Measurements from ENCODE around the gene GLTP.
"Not testable (repeated sequence)": the region's sequence is repeated elsewhere in the genome, so short reads cannot be mapped to it uniquely, and the experiment has no call there.

The GLTP gene, protein sequence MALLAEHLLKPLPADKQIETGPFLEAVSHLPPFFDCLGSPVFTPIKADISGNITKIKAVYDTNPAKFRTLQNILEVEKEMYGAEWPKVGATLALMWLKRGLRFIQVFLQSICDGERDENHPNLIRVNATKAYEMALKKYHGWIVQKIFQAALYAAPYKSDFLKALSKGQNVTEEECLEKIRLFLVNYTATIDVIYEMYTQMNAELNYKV
- total RNA-seq: 35.7 to 57.3 (median 48.5) reads per million in 17 experiments

DNA sequence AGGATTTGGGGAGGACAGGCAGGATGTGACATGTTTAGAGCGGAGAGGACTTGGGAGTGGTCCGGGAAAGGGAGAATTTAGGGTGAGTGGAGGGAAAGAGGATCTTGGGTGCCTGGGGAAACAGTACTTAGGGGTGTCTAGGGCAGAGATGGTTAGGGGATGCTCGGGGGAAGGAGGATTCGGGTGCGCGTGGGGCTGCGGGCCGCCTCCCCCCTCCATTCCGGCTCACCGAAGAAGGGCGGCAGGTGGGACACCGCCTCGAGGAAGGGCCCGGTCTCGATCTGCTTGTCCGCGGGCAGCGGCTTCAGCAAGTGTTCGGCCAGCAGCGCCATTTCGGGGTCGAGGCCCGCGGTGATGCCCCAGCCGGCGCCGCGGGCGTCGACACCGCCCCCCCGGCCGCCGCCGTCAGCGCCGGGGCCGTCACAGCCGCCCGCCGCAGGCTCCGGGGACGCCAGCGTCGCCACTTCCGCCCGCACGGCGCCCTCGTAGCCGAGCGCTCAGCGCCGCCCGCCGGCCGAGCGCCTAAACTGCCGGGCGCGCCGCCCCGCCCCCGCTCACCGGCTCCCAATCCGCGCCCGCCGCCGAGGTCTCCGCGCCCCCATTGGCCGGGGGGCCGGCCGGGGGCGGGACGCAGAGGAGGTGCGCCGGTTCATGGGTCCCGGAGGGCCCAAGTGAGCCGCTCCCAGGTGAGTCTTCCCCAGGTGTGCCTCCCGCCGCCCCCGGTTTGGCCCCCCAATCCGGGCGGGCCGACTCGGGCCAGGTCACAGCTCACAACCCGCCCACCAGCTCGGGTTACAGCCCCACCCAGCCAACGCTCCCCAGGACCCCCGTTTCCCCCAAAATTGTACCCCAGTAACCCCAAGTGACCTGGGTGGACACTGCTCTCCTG, at the start of gene GLTP:
TSS of gene GLTP (minus strand) at position 499 of the 889 bp plus-strand sequence. CDS start at position 332, 167 bp downstream.
- peak; percentile 94 to 98 (median 96) for DNase-seq

DNA sequence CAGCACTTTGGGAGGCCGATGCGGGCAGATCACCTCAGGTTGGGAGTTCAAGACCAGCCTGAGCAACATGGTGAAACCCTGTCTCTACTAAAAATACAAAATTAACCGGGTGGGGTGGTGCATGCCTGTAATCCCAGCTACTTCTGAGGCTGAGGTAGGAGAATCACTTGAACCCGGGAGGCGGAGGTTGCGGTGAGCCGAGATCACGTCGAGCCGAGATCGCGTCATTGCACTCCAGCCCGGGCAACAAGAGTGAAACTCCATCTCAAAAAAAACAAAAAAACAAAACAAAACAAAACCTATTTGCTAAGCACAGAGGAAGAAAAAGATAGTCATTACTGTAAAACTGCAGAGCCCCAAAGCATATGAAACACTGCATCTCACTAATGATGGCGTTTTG, 49.0 kb upstream of the GLTP start:
- DNase-seq: not testable (repeated sequence)

DNA sequence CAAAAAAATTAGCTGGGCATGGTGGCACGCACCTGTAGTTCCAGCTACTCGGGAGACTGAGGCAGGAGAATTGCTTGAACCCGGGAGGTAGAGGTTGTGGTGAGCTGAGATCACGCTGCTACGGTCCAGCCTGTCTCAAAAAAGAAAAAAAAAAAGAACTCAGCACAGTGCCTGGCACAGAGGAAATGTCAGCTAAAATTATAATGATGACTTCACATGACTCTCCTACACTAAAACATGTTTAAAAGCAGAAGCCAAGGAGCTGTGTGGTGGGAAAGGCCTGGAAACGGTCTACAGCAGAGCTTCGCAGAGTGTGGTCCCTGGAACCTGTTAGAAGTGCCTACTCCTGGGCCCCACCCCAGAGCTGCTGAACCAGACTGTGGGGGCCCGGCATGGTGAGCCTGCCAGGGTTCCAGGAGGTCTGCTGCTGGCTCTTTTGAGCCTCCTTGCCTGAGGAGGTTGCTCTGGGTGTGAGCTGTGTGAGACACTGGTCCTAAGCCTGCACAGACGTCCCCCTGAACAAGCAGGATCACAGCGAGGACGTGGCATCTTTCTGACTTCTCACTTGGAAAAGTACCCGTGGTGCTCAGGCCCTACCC, 47.8 kb upstream of the GLTP start:
- peak in 3 of 4 experiments; percentile 18 to 31 (median 23) for DNase-seq

DNA sequence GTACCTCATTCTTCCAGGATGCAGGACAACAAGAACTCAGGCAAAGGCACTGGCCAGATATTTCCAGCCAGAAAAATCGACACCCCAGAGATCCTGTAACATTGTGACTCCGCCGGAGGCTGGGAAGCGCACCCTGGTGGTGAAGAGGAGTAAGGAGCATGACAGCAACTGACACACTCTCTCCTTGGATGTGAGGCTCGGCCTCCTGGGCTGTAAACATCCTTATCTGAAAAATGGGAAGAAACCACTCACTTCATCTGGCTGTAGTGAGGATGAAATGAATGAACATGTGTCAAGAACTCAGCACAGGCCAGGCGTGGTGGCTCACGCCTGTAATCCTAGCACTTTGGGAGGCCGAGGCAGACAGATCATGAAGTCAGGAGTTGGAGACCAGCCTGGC, 47.3 kb upstream of the GLTP start:
- DNase-seq: peak; percentile 32 to 72 (median 64)

DNA sequence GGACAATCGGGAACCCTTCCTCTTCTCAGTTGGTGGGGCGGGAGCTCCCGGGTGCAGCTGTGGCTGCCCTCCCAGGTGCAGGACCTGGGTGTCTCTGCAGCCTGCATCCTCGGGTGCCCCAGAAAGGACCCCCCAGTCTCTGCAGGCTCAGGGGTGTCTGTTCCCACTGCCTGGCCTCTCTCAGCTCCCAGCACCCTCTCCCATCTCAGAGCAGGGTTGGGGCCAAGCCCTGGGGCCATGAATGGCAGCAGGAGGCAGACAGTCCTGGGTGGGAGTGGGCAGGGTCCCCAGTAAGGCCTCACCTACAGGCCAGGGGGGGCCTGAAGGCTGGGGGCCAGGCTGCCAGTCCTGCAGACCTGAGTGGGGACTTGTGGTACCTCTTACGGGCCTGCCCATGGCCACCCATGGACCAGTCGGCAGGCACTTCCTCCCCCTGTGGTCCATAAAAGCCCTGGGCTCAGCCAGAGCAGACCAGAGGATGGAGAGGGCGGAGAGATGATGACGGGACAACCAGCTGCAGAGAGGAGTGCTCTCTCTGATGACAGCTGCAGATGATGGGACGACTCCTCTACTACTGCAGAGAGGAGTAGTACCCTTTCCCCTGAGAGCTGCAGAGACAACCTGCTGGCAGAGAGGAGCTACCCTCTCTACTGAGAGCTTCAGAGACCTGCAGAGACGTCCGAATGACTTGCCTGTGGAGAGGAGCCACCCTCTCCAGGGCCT, 46.3 kb upstream of the GLTP start:
- no peak for DNase-seq

DNA sequence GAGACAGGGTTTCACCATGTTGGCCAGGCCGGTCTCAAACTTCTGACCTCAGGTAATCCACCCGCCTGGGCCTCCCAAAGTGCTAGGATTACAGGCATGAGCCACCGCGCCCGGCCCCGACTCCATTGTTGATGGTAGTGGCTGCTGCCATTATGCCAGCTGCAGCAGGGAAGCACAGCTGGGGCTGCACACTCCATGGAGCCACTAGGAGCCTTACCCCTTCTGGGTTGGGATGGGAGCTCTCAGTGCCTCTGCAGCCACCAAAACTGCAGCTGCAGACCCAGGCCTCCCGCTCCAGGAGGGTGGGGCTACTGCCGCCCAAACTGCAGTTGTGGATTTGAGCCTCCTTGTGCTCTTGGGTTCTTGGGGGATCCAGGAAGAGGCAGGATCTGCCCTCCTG, 45.7 kb upstream of the GLTP start:
- no peak for DNase-seq

DNA sequence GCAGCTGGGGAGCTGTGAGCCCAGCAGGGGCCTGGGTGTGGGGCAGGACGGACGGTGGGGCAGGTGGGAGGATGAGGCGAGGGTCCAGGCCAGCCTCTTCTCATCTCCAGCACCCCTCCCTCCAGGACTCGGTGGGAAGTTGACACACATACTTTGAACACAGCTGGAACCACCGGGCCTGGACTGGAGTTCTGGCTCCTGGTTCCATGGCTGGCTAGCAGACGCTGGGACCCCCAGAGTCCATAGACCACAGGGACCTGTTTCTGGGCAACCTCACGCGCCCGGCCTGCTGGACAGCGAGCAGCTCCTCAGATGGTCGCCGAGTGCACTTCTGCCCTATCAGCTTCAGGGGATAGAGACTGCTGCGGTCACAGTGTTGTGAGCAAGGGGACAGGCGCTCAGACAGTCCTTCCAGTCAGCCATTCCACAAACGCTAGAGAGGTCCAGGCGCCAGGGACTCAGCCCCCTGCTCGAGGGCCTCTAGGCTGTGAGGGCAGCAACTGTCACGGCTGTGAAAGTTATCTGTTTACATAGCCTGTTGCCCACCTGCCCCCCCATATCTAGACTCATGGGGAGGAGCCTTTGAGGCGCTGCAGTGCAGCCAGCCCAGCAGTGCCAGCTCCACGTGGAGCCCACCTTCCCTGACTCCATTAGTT, 45.0 kb upstream of the GLTP start:
- no peak for DNase-seq

DNA sequence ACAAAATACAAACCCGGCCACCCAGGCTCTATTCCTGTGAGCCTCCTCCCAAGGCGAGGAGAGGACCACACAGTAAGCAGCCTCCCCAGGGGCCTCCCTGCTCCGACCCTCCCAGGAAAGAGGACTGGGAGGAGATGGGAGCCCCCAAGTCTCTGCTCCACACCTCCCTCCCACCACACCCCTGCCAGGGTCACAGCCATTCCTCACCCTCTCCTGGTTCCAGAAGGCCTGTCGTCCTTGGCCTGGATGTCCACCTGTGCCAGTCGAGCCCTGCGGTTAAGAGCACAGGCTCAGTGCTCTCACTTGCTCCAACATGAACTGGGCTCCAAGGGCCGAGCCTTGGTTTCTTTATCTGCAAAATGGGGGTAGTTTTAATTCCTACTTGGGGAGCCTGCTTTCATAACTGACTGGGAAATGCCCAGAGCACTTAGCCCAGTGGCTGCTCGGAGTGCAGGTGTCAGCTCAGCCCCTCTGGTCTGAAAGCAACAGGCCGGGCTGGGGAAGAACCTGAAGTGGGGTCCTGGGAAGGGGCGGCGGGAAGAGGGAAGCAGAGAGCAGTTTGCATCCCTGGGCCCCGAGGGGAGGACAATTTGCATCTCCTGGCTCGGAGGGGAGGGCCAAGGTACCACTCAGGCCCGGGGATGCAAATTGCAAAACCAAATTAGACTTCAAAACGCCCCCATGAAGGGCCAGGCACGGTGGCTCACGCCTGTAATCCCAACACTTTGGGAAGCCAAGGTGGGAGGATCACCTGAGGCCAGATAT, 43.3 kb upstream of the GLTP start:
- no peak for DNase-seq

DNA sequence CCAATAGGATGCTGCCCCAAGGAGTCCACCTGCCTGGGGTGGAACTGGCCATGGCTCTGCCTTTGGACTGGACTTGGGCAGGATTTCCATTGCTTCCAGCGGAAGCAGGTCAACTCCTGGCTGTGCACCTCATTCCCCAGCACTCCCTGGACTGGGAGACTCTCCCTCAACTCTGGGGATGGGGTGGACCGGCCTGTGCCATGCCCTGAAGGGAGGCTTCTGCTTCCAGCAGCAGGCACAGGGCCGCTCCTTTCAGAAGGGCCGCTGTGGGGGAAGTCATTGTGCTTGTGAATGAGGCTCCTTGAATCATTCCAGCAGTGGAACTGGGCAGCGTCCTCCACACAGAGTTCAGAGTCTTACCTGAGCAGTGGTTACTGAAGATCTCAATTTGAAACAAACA, 42.7 kb upstream of the GLTP start:
- no peak for DNase-seq

DNA sequence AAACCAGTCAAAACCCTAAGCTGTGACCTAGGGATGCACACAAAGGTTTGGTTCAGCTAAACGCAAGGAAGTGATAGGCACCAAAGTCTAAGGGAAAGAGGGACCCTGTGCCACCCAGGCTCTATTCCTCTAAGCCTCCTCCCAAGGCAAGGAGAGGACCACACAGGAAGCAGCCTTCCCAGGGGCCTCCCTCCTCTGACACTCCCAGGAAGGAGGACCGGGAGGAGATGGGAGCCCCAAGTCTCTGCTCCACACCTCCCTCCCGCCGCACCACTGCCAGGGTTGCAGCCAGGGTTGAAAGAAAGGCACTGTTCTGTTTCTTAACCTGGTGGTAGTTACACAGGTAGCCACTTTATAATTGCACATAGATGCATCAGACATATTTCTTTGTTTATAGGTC, 41.6 kb upstream of the GLTP start:
- DNase-seq: no peak

DNA sequence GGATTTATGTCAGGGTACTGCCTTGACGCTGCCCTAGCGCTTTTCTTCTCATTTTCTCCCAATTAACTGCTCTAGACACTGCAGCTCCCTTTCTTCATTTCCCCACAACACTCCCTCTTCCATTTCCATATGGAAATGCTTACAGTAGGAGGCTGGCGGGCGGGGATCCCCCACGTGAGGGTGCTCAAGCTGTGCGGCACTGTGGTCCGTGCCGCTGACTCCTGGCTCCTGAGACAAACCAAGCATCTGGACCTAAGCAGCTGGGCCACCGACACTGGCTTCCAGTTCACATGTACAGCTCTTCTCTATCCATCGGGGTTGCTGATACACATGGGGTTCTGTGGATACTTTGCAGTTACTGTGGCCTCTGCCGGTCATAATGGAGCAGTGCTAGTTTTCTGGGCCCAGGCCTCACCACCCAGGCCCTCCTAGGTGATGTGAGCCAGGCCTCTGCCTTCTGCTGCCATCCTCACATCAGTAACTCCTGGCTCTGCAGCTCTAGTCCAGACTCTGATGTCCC, 40.0 kb upstream of the GLTP start:
- no peak for DNase-seq

DNA sequence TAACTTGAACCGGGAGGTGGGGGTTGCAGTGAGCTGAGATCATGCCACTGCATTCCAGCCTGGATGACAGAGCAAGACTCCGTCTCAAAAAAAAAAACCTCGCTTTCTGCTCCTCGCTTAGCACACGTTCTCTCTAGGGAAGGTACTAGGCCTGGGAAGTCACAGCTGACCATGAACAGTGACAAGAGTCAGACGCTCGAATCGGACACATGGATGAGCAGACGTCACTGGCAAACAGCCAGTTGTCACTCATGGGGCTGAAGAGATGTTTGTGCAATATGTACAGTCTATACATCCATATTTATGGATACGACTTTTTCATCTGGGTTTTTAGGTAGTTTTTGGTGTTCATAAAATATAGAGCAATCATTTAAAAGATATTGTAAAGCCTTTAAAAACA, 39.1 kb upstream of the GLTP start:
- DNase-seq: no peak

DNA sequence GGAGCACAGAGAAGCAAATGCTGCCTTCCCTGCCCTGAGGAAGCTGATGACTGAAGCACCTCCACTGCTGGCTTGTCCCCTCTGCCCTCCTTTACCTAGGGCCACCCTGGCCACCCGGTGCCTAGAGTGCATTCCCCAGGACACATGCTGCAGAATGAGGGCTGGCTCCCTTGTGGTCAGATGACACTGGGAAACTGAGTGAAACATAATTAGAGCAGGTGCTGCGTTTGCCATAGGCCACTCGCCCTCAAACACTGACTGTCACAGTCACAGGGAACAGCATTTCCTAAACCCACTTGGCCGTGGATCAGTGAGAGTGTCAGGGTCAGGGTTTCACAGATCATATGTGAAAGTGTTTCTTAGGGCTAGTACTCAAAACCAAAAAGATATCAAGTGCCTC, 35.7 kb upstream of the GLTP start:
- DNase-seq: no peak

DNA sequence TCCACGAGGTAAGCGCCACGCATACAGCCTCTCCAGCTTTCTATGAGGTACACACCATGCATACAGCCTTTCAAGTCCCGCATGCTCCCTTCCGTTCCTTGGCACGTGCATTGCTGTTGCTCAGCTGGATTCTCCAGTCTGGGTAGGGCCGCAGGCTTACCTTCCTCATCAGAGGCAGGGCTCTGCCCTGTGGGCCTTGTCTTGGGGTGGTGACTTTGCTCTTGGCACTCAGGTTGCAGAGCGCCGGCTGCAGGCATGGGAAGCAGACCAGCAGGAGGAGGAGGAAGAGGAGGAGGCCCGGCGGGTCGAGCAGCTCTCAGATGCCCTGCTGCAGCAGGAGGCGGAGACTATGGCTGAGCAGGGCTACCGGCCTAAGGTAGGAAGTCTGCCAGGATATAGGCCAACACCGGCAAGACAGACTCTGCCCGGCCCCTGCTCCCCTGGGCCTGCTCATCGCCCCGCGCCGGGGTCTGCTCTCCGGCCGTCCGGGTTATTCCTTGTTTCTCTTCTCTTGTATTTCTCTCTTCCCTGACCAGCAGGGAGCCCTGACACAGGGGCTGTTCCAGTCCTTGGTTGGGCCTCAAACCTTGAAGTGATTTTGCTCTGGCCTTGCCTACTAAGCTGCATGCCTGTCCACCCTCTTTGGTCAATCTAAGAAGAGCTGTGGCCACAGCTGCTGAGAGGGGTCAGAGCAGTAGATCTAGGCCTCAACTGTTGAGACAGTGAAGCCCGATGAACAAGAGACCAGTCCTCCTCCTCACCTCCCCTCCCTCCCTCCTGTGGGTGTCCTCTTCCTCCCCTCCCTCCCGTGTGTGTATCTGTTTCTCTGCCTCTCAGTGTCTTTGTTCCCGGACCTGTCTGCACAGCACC, 35.1 kb upstream of the GLTP start:
- DNase-seq: no peak

DNA sequence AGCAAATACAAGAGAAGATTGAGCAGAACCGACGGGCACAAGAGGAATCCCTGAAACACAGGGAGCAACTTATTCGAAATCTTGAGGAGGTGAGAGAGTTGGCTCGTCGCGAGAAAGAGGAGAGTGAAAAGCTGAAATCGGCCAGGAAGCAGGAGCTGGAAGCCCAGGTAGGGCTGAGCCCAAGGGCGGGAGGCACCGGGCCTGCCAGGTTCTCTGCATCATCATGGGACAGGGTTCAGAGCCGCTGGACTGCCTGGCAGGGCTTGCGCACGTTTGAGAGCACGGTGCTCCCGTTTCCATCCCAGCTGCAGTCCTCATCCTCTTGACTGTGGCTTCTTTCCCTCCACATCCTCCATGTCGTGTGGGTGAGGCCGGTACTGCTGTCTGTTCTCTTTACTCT, 34.1 kb upstream of the GLTP start:
- no peak for DNase-seq

DNA sequence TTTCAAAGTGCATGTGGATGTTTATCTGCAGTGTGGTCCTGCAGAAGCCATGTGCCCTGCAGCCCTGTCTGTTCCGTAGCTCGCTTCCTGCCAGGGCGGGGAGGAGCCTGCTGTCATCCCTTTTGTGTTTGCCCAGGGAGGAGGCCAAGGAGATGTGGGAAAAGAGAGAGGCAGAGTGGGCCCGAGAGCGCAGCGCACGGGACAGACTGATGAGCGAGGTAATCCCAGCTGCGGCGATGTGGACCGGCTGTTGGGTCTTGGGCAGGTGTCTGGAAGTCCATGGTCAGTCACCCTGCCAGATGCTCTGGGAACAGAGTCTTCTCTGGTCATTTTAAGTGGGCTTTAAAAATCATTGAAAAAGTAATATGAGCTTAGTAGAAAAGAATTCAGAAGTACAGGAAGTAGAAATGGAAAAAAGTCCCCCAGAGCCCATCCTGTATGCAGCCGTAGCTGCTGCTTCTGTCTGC, 32.5 kb upstream of the GLTP start:
- DNase-seq: no peak

DNA sequence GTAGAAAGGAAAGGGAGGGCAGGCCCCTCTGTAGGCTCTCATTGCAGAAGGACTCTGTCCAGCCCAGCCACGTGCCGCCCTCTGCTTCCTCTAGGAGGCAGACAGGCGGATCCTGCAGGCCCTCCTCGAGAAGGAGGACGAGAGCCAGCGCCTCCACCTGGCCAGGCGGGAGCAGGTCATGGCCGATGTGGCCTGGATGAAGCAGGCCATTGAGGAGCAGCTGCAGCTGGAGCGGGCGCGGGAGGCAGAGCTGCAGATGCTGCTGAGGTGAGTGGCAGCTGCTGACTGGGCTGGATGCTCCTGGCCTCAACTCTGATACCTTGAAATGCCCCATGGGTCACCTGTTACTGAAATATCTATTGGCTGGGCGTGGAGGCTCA, 30.6 kb upstream of the GLTP start:
- peak in 3 of 4 experiments; percentile 9 to 33 (median 21) for DNase-seq

DNA sequence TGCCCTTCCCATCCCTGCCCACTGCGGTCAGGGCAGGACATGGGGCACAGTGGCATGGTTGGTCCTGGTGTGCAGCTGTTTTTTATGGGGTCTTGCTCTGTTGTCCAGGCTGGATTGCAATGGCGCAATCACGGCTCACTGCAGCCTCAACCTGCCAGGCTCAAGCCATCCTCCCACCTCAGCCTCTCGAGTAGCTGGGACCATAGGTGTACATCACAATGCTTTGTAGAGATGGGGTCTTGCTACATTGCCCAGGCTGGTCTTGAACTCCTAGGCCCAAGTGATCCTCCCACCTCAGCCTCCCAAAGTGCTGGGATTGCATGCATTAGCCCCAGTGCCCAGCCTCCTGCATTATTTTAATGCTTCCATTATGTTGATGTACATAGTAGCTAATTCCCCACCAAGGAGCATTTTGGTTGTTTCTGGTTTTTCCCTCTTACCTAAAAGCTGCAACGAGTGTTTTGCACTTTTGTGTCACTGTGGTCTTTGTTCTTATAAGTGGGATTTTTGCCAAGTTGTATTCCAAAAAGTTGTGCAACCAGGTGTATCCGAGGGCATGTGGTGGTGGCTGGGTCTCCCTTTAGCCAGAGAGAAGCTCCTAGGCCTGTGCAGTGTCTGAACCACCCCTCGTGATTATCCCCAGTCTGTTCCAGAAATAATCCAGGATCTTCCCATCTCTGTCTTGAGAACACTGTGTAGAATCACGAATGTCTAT, 30.1 kb upstream of the GLTP start:
- no peak for DNase-seq

DNA sequence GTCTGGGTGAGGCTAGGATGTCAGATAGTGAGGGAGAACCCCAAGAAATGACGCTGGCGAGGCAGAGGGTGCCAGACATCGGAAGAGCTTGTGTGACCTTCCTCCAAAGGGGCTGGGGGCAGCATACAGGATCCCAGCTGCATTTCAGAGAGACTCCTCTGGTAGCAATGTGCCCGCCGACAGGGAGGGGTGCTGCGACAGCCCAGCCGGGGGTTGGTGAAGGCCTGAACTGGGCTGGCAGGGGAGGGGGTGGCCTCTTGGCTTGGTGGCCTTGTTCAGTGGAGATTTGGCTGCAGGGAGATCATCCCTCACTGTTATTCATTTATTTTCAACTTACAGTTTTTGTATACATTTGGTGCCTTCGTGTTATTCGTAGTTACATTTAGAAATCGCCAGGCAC, 25.0 kb upstream of the GLTP start:
- no peak for DNase-seq

All from suppressor macrophage (primary cell).